ENCODE results near the gene TACC3. TPM values are rescaled to one million over a fixed set of nuclear protein-coding genes. Genes with fewer than 3 reads are reported as not detected.

Gene TACC3
- total RNA-seq, 1 experiment from 2014 or later = 207 TPM

DNA sequence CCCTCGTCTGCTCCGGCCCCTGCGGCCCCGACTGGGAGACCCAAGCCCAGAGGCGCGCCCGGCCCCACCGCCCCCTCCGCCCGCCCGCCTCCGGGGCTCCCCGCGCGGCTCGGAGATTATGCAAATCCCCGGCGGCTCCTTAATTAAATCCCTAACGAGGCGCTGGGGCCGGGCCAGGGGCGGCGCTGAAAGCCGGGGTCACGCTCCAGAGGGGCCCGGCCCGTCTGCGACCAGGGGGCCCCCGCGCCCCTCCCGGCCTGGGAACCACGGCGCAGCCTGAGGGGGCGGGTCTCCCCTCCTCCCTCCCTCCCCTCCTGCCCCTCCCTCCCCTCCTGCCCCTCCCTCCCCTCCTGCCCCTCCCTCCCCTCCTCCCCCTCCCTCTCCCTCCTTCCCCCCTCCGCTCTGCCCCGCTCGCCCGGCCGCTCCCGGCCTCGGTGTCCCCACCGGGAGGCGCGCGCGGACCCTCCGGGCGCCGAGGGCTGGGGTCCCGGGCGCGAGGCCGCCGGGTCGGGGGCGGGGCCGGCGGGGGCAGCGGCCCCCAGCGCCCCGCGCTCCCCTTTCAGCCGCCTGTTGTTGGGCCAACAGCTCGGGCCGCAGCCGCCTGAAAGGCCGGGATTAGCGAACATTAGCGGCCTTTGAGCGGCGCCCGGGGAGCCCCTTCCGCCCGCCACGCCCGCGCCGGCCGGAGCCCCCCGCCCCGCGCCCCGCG lies 45.9 kb downstream of the TACC3 start (continued):
- TF ChIP-seq ZNF425 (CRISPR knock-in tag; conservative IDR thresholded peaks at IDR 0.05) = no peak
- TF ChIP-seq MYBL2 (CRISPR knock-in tag; IDR thresholded peaks at IDR 0.05) = no peak
- TF ChIP-seq, protein P1, sequence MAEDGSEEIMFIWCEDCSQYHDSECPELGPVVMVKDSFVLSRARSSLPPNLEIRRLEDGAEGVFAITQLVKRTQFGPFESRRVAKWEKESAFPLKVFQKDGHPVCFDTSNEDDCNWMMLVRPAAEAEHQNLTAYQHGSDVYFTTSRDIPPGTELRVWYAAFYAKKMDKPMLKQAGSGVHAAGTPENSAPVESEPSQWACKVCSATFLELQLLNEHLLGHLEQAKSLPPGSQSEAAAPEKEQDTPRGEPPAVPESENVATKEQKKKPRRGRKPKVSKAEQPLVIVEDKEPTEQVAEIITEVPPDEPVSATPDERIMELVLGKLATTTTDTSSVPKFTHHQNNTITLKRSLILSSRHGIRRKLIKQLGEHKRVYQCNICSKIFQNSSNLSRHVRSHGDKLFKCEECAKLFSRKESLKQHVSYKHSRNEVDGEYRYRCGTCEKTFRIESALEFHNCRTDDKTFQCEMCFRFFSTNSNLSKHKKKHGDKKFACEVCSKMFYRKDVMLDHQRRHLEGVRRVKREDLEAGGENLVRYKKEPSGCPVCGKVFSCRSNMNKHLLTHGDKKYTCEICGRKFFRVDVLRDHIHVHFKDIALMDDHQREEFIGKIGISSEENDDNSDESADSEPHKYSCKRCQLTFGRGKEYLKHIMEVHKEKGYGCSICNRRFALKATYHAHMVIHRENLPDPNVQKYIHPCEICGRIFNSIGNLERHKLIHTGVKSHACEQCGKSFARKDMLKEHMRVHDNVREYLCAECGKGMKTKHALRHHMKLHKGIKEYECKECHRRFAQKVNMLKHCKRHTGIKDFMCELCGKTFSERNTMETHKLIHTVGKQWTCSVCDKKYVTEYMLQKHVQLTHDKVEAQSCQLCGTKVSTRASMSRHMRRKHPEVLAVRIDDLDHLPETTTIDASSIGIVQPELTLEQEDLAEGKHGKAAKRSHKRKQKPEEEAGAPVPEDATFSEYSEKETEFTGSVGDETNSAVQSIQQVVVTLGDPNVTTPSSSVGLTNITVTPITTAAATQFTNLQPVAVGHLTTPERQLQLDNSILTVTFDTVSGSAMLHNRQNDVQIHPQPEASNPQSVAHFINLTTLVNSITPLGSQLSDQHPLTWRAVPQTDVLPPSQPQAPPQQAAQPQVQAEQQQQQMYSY (CRISPR knock-in tag; IDR thresholded peaks at IDR 0.05) = no peak
- no peak for TF ChIP-seq TEAD1 (CRISPR knock-in tag; IDR thresholded peaks at IDR 0.05)
- no peak for TF ChIP-seq SMAD3 (CRISPR knock-in tag; IDR thresholded peaks at IDR 0.05; ENCODE audit: borderline replicate concordance)
- TF ChIP-seq MXD4 (CRISPR knock-in tag; IDR thresholded peaks at IDR 0.05; ENCODE audit: borderline replicate concordance) = no peak
- no peak for TF ChIP-seq KAT7 (CRISPR knock-in tag; IDR thresholded peaks at IDR 0.05; ENCODE audit: borderline replicate concordance)
- TF ChIP-seq NFYB (CRISPR knock-in tag; conservative IDR thresholded peaks at IDR 0.05; ENCODE audit: low read depth) = no peak
- no peak for TF ChIP-seq PRRX2 (CRISPR knock-in tag; IDR thresholded peaks at IDR 0.05)

DNA sequence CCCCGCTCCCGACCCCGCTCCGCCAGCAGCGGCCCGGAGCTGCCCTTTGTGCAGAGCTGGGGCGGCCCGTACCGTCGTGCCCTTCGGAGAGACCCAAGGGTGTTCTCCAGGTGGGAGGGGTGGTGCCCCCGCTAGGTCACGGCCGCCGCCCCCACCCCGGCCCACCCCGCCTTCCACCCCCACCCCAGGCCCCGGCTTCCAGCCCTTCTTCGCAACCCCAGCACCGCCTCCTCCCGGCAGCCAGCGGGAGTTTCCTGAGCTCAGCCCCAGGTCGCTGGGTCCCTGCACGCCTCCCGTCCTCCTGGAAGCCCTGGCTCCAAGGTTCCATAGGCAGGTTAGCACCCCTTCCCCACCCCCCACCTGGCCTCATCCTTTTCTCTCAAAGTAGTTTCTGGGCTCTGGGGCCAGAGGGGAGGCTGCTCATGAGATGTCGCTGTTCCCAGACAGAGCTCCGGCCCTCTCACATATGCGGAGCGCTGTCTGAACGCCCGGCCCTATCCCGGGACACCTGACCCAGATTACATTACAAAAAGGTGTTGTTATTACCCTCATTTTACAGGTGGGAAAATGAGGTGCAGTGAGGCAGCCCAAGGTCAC lies 46.5 kb downstream of the TACC3 start:
- ATAC-seq = peak; percentile 60
- Mint-ChIP-seq H3K4me1 (peaks cover 13% of the 10 kb centered on the region), H3K27ac (no peak overlapping the region), H3K36me3 (no peaks in the 10 kb centered on the region), H3K9me3 (no peaks in the 10 kb centered on the region), H3K27me3 (ENCODE audit: low read depth) (peaks cover 4% of the 10 kb centered on the region), H3K4me3 (peak overlapping the region; percentile 59)
- ChIA-PET CTCF (interaction anchor here (0.5 to 5.7 kb wide), 49 partner anchors 8 to 1599 kb away, joined by 3 to 88 read pairs (median 5); partner anchors contain the start of genes FGFR3, GAK, LETM1 and SLBP), POLR2A (interaction anchor here (0.6 to 1.2 kb wide), 4 partner anchors 10 to 202 kb away, joined by 3 to 13 read pairs (median 4); no protein-coding TSS in a partner anchor)
- peak; percentile 81 for DNase-seq (ENCODE audit: low spot score)
- TF ChIP-seq, protein P2, sequence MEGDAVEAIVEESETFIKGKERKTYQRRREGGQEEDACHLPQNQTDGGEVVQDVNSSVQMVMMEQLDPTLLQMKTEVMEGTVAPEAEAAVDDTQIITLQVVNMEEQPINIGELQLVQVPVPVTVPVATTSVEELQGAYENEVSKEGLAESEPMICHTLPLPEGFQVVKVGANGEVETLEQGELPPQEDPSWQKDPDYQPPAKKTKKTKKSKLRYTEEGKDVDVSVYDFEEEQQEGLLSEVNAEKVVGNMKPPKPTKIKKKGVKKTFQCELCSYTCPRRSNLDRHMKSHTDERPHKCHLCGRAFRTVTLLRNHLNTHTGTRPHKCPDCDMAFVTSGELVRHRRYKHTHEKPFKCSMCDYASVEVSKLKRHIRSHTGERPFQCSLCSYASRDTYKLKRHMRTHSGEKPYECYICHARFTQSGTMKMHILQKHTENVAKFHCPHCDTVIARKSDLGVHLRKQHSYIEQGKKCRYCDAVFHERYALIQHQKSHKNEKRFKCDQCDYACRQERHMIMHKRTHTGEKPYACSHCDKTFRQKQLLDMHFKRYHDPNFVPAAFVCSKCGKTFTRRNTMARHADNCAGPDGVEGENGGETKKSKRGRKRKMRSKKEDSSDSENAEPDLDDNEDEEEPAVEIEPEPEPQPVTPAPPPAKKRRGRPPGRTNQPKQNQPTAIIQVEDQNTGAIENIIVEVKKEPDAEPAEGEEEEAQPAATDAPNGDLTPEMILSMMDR (IDR thresholded peaks at IDR 0.05) = no peak
- TF ChIP-seq SMAD3 (CRISPR knock-in tag; IDR thresholded peaks at IDR 0.05; ENCODE audit: borderline replicate concordance) (0 out of 2 replicates have a peak, but pooled peaks have one; percentile 21), ATF1 (CRISPR knock-in tag; IDR thresholded peaks at IDR 0.05) (no peak), PREB (CRISPR knock-in tag; IDR thresholded peaks at IDR 0.05; ENCODE audit: borderline replicate concordance) (no peak), ZNF671 (CRISPR knock-in tag; IDR thresholded peaks at IDR 0.05) (no peak), ARID4B (CRISPR knock-in tag; IDR thresholded peaks at IDR 0.05; ENCODE audit: borderline replicate concordance) (no peak), CDX4 (CRISPR knock-in tag; IDR thresholded peaks at IDR 0.05; ENCODE audit: borderline replicate concordance) (no peak), NFE2L1 (CRISPR knock-in tag; IDR thresholded peaks at IDR 0.05) (no peak), NR3C1 (CRISPR knock-in tag; conservative IDR thresholded peaks at IDR 0.05; ENCODE audit: low read depth) (no peak), ZNF423 (CRISPR knock-in tag; IDR thresholded peaks at IDR 0.05) (peak; percentile 51; the same call in 1 of the 2 replicates), ZNF232 (CRISPR knock-in tag; IDR thresholded peaks at IDR 0.05) (no peak)

Measured in WTC11 (cell line).